Muscle layer of duodenum (tissue), 2 donors: ENCODE measurements around the gene TMEM187.

Source experiments
- H3K27ac ChIP-seq: one replicate; pipeline ENCODE4 v1.7.0; 2013; ENCODE audit warnings: mild to moderate bottlenecking, low read length
- H3K27me3 ChIP-seq: one replicate; pipeline ENCODE4 v1.7.0; 2013; ENCODE audit warnings: low read depth, mild to moderate bottlenecking, control low read depth, low read length
- H3K36me3 ChIP-seq, 2 donors: one replicate each; pipeline ENCODE4 v1.7.0; 2013; ENCODE audit warnings: low read length in 2 of 2, control low read depth in 1 of 2, mild to moderate bottlenecking in 1 of 2; ENCODE audit not compliant: insufficient read depth in 2 of 2, control insufficient read depth in 1 of 2
- H3K4me1 ChIP-seq, 2 donors: one replicate each; pipeline ENCODE4 v1.7.0; 2013; ENCODE audit warnings: low read length in 2 of 2, mild to moderate bottlenecking in 2 of 2, control low read depth in 1 of 2, moderate library complexity in 1 of 2; ENCODE audit not compliant: insufficient read depth in 2 of 2, control insufficient read depth in 1 of 2
- H3K4me3 ChIP-seq, 2 donors: one replicate each; pipeline ENCODE4 v1.7.0; 2013; ENCODE audit warnings: low read length in 2 of 2, low read depth in 1 of 2, mild to moderate bottlenecking in 1 of 2
- H3K9me3 ChIP-seq, 2 donors: one replicate each; pipeline ENCODE4 v1.7.0; 2013; ENCODE audit warnings: low read length in 2 of 2, control low read depth in 1 of 2, mild to moderate bottlenecking in 1 of 2; ENCODE audit not compliant: control insufficient read depth in 1 of 2
- donor health status: healthy.

TMEM187 gene, protein sequence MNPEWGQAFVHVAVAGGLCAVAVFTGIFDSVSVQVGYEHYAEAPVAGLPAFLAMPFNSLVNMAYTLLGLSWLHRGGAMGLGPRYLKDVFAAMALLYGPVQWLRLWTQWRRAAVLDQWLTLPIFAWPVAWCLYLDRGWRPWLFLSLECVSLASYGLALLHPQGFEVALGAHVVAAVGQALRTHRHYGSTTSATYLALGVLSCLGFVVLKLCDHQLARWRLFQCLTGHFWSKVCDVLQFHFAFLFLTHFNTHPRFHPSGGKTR

GRCh38 chrX:153972368-153973126, at the start of gene TMEM187:
TMEM187 (plus strand) TSS chrX:153972754; CDS start chrX:153982063, 9,309 bp downstream.
- peak within 1 kb of the TSS; percentile 76 to 80 for H3K4me3 ChIP-seq
- H3K27me3 ChIP-seq, result no peaks in the 10 kb centered on the region
- H3K36me3 ChIP-seq, result peaks cover 0 to 5% of the 10 kb centered on the region in 2 donors
- H3K4me1 ChIP-seq, result peaks cover 11 to 37% of the 10 kb centered on the region in 2 donors
- H3K27ac ChIP-seq, result peak within 1 kb of the TSS; percentile 95
- no peaks in the 10 kb centered on the region for H3K9me3 ChIP-seq

DNA sequence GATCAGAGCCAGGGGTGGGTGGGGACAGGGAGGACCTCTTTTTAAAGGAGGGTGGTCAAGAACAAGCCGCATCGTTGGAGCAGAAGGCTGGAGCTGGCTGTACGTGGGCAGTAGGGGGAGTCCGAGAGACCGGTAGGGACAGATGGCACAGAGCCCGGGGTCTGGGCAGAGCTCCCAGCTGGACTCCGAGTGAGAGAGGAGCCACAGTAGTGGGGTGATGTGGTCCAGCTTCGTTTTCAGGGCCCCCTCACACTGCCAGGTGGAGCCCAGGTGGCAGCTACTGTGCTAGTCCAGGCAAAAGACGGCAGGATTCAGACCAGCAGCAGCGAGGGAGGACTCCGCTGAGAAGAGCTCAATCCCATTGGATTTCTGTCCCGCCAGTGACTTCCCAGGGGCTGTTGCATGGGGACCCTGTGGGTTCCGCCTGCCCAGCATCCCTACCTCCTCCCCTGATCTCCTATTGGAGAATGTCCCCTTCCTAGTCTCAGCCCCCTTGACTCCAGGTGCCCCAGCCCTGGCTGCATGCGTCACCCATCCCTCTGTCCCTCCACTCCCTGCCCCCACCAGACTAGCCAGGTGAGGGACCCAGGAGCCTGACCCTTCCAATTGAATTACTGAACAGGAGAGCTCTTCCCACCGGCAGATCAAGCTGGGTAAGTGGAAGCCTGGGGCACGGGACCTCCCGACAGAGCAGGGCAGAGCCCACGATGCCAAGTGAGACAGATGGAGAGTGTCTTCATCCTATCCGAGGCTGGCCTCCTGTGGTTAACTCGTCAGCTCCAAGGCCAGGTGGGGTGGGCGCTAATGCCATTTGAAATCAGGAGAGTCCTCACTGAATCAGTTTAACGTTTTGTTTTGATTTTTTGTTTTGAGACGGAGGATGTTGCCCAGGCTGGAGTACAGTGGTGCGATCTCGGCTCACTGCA, 49.4 kb upstream of the TMEM187 start:
- Histone ChIP-seq H3K4me3 (no peak overlapping the region), H3K4me1 (peaks cover 0 to 33% of the 10 kb centered on the region in 2 donors), H3K36me3 (no peaks in the 10 kb centered on the region), H3K27ac (no peak overlapping the region), H3K9me3 (no peaks in the 10 kb centered on the region), H3K27me3 (no peaks in the 10 kb centered on the region)

DNA sequence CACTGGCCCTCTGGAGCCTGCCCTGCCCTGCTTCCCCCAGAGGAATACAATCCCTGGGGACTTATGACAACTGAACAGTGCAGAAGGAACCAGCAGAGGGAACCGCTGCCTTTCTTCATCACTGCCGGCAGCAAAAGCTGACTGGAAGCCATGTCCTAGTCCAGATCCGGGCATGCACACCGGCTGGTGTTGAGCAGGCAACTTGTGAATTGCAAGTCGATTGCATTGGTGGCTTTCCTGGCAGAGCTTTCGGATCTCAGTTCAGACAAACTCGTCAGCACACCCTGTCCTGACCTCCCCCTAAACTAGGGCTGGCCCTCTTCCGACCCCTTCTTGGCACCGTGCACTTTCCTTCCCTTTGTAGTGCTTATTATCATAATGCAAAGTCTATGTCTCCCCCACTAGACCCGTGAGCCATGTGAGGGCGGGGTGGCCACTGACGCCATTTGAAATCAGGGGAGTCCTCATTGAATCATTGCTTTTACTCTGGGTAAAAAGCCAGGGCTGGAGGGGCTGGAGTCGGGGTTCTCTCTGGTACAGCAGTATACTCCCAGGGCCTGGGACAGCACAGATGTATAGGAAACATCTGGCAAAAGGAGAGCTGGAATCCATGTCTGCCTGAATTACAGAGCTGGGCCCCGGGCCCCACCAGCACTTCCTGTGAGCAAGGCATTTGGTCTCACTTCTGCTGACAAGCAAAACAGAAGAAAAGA, 48.2 kb upstream of the TMEM187 start:
- Histone ChIP-seq H3K4me1 (peaks cover 0 to 38% of the 10 kb centered on the region in 2 donors), H3K27me3 (no peaks in the 10 kb centered on the region), H3K27ac (peak overlapping the region; percentile 14), H3K36me3 (no peaks in the 10 kb centered on the region), H3K9me3 (no peaks in the 10 kb centered on the region), H3K4me3 (peak overlapping the region; percentile 8 to 44)

GRCh38 chrX:153925387-153925738, 47.2 kb upstream of the TMEM187 start:
- Histone ChIP-seq H3K27me3 (no peaks in the 10 kb centered on the region), H3K27ac (no peak overlapping the region), H3K4me3 (peak overlapping the region; percentile 44), H3K4me1 (peaks cover 0 to 38% of the 10 kb centered on the region in 2 donors), H3K36me3 (peaks cover 0 to 2% of the 10 kb centered on the region in 2 donors), H3K9me3 (no peaks in the 10 kb centered on the region)

- H3K27ac ChIP-seq, result peak within 1 kb of the TSS; percentile 89
- peak within 1 kb of the TSS; percentile 59 to 75 for H3K4me3 ChIP-seq
- peaks cover 0 to 6% of the 10 kb centered on the region in 2 donors for H3K36me3 ChIP-seq
- no peaks in the 10 kb centered on the region for H3K27me3 ChIP-seq
- H3K9me3 ChIP-seq, result no peaks in the 10 kb centered on the region
- peaks cover 0 to 38% of the 10 kb centered on the region in 2 donors for H3K4me1 ChIP-seq
Measured at GRCh38 chrX:153925739-153926551, 46.6 kb upstream of the TMEM187 start, which contains the start of gene ARHGAP4. ARHGAP4 (minus strand) TSS chrX:153926264; CDS start chrX:153926202, 62 bp downstream.

- Histone ChIP-seq H3K4me3 (peak overlapping the region; percentile 59 to 75), H3K4me1 (peaks cover 0 to 33% of the 10 kb centered on the region in 2 donors), H3K27ac (peak overlapping the region; percentile 89), H3K27me3 (no peaks in the 10 kb centered on the region), H3K9me3 (no peaks in the 10 kb centered on the region), H3K36me3 (peaks cover 0 to 7% of the 10 kb centered on the region in 2 donors)
Measured at GRCh38 chrX:153926552-153926857, 46.0 kb upstream of the TMEM187 start.

DNA sequence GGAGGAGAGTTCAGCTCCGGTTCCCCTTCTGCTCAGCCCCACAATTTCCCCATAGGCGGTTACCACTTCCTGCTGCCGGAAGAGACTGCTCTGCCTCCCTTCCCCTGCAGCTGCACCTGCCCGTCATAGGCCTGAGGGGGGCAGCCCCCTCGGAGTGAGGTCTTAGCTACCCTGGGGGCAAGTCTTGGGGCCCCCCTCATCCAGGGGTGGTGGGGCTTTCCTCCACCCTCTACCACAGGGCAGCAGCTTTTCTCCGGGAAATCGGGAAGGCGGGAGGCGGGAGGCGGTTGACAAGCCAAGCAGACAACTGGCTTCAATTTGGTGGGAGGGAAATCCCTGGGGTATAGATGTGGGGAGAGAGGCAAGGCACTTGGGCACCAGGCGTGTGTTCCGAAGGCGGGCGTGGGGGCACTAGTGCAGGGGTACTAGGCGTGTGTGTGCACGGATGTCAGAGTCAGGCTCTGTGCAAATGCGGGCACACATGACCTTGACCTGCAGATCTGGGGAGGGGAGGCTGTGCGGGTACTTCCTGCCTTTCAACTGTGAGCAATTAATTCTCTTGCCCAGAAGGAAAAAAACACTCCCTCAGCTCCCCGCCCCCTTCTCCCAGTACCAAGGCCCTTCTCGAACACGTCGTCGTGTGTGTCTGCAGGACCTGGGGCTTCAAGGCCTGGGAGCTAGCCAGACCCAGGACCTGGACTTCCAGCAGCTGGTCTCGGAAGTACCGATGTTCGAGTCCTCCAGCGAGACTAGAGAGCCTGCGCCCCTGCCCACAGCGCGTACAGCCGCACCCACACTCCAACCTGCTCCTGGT, 45.5 kb upstream of the TMEM187 start:
- H3K4me1 ChIP-seq, result peaks cover 0 to 27% of the 10 kb centered on the region in 2 donors
- no peaks in the 10 kb centered on the region for H3K9me3 ChIP-seq

DNA sequence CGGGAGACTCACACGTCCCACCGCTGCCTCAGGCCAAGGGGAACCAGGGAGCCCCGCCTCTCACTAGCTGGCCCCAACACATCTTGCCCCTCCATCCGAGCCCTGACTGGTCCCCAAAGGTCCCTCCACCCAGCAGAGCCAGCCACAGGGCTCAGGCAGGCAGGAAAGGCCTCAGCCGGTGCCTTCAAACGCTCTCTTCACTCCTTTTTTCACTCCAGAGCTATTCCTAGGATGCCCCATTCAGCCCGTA, 45.0 kb upstream of the TMEM187 start:
- H3K27ac ChIP-seq, result peak overlapping the region; percentile 89
- no peaks in the 10 kb centered on the region for H3K9me3 ChIP-seq
- H3K27me3 ChIP-seq, result no peaks in the 10 kb centered on the region
- peaks cover 0 to 10% of the 10 kb centered on the region in 2 donors for H3K36me3 ChIP-seq
- peak overlapping the region; percentile 59 to 75 for H3K4me3 ChIP-seq
- peaks cover 0 to 24% of the 10 kb centered on the region in 2 donors for H3K4me1 ChIP-seq

More for the DNA sequence above, 45.5 kb upstream of the TMEM187 start:
- Histone ChIP-seq H3K4me3 (peak overlapping the region; percentile 59 to 75), H3K27ac (peak overlapping the region; percentile 89), H3K27me3 (no peaks in the 10 kb centered on the region), H3K36me3 (peaks cover 0 to 10% of the 10 kb centered on the region in 2 donors)

GRCh38 chrX:153927922-153928760, 44.4 kb upstream of the TMEM187 start:
- Histone ChIP-seq H3K4me1 (peaks cover 0 to 19% of the 10 kb centered on the region in 2 donors), H3K27ac (peak overlapping the region; percentile 89), H3K36me3 (peaks cover 0 to 10% of the 10 kb centered on the region in 2 donors), H3K27me3 (no peaks in the 10 kb centered on the region), H3K4me3 (peak overlapping the region; percentile 59 to 75), H3K9me3 (no peaks in the 10 kb centered on the region)
